Endometrium (tissue), 2 donors: ENCODE data around the gene ZNF341.
"Not testable (repeated sequence)": the region's sequence is repeated elsewhere in the genome, so short reads cannot be mapped to it uniquely, and the experiment has no call there.

Source experiments
- FAIRE-seq: peaks from 2 replicates; lab custom pipeline; 2012; peaks lifted over from hg19 to GRCh38; lab: Jason Lieb, UNC
- donor health status: control.
- donor health status: control.

ZNF341 gene

GRCh38 chr20:33731693-33732165 lies at the start of gene ZNF341:
Gene ZNF341 (plus strand): TSS chr20:33731996. CDS start chr20:33732022, 26 bp downstream.
- FAIRE-seq = no peak

GRCh38 chr20:33684533-33685327 lies 47.1 kb upstream of the ZNF341 start:
- no peak for FAIRE-seq

DNA sequence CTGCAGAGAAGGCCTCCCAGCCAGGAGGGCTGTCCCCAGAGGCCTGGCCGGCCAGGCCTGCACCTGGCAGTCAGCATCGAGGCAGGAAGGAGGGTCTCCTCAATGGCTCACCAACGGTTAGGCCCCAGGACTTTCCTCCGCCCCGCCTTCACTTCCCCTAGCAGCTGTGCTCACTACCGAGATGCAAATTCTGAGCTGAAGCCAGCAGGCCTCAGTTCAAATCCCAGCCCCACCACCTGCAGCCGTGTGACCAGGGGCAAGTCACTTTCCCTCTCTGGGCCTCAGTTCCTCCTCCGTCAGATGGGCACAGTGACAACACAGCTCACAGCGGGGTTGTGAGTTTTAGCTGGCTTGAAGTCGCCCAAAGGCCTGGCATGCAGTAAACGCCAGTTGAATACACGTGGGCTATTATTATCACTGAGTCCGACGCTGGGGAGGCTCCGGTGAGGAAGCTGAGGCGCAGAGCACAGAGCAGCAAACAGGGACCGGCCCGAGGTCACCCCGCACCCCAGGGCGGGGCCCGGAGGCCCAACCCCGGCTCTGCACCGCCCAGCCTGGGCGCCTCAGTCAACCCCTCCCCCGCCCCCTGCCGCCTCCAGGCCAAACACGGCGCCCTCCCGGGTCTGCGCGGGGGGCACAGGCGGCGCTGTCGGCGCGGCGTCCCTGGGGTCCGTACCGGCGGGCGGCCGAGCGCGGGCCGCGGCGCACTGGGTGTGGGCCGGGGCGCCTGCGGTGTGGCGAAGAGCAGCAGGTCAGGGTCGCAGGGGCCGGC lies 46.3 kb upstream of the ZNF341 start:
- no peak for FAIRE-seq

- FAIRE-seq = no peak
Measured at GRCh38 chr20:33686100-33686983, 45.5 kb upstream of the ZNF341 start, which contains the start of gene E2F1. Gene E2F1 (minus strand): TSS chr20:33686385. CDS start chr20:33686264, 121 bp downstream.

GRCh38 chr20:33686984-33687366 lies 44.8 kb upstream of the ZNF341 start:
- FAIRE-seq = no peak

- FAIRE-seq = no peak
Measured at GRCh38 chr20:33687370-33687915, 44.4 kb upstream of the ZNF341 start.

DNA sequence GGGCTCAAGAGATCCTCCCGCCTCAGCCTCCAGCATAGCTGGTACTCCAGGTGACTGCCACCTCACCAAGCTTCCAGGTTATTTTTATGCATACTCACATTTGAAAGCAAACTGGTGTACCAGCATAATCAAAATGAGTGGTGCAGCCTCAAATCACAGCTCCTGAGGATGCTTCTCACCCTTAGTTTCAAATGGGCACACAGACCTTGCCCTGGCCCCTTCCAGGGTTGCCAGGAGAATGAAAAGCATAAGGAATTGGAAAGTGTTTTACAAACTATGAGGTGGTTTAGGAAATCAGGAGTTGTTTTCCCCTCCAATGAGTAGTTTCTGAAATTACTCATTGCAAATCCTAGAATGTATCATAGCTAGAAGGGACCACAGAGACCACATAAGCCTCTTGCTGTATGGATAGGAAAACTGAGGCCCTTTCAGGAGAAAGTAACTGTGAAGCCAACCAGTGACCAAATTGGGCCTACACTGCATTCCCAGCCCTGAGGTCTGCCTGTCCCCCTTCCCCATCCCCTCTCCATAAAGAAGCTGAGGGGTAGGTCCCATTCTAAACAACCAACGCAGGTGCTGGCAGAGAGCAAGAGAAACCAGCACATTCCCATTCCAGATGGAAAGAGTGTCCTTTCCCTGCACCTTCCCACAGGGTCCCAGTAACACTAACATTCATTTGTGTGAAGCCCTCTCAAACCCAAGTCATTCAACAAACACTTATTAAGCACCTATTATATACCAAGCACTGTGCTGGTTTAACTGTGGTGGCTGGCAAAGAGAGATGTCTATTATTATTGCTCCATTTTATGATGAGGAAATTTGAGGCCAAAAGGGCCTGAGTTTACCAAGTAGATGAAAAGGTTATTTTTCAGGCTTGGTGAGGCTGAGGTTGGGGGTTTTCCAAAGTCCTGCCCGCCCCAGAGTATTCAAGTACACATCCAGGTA lies 43.5 kb upstream of the ZNF341 start:
- FAIRE-seq = no peak

DNA sequence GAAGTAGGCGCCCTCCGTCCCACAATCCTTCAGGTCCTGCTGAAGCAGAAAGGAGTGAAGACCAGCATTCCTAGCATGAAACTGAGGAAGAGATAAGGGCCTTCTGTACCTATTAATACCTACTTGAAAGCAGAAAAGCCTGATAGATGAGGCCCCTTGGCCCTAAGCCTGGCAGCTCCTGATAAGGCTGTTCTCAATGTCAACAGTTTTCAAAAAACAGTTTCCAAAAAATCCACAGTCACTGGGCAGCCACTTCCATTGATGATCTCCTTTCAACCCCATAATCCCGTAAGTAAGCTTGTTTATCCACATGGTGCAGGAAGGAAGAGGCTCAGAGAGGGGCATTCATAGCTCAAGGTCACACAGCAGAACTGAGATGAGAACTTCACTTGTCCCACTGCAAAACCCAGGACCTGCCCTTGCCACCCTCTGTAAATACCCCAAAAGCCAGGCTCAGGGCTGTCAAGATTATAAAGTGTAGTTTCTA lies 42.8 kb upstream of the ZNF341 start:
- FAIRE-seq = no peak

DNA sequence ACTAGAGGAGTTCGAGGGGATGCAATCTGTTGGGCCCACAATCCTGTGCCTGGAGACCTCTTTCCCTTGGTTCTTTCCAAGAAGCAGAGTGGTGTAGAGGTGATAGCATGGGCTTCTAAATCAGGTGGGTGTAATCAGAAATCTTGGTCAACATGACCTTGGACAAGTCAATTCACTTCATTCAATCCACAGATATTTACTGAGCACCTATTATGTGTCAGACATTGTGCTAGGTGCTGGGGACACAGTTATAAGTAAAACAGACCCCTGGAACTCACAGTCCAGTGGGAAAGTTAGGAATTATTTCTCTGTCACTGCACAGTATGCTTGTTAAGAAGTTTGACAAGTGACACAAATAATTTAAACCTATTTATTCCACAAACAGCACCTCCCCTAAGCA lies 42.3 kb upstream of the ZNF341 start:
- no peak for FAIRE-seq

DNA sequence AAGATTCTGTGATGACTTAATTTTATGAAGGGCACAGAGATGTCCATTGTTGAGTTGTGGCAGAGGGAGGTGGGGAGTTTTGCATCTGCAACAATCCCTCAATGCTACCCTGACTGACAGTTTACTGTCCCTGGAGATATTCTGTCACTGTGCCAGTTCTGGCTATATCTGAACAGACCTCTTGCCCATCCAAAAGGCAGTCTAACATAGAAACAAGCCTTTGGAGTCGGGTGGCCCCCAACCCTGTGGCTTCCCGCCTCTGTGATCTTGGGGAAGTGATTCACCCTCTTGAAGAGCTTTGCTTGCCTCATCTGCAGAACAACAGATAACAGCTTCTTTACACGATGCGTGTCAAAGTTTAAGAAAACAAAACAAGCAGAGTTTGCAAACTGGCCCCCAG lies 41.8 kb upstream of the ZNF341 start:
- no peak for FAIRE-seq

GRCh38 chr20:33693289-33693688 lies 38.5 kb upstream of the ZNF341 start:
- no peak for FAIRE-seq

- FAIRE-seq = no peak
Measured at GRCh38 chr20:33693741-33694638, 37.8 kb upstream of the ZNF341 start.

DNA sequence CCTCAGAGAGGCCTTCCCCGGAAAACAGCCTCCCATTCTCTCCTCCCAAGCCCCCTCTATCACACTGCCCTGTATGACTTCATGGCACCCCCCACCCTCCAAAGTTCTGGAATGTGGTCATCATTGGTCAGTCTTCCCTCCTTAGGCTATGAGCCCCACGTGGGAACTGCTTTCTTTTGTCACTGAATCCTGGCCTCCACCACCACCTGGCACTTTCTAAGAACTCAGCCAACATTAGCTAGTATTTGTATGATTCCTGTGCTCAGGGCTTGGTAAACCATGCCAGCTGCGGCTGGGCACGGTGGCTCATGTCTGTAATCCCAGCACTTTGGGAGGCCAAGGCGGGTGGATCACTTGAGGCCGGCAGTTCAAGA lies 37.2 kb upstream of the ZNF341 start:
- no peak for FAIRE-seq

DNA sequence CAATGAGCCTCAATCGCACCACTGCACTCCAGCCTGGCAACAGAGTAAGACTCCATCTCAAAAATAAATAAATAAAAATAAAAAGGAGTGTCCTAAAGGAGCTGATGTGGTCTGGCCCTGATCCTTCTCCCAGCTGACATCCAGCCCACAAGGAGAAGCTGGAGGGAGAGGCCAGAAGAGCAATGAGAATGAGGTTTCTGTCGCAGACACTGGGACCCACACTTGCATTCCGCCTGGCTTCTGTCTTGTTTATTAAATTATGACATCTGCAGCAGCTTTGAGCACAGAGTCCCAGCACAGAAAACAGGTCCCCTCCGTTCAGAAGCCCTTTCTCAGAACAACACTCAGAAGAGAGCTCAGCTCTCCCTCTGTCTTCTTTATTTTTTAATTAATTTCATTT lies 35.3 kb upstream of the ZNF341 start:
- no peak for FAIRE-seq

DNA sequence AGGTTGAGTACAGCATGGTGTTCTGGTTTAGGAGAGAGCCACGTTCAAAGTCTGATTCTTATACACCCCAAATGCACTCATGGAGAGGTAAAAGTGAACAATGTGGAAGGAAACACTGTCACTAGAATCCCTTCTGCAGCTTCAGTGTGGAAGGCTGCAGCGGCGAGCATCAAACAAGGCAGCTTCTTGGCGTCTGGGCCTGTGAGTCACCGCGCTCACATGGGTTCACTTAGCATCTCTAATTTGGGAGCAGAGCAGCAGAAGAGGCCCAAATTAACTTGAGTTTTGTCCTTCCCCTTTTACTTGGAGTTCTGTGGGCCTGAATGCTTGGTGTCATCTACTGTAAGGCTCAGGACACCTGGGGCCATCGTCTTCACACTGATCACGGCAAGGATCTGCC lies 34.7 kb upstream of the ZNF341 start:
- no peak for FAIRE-seq

DNA sequence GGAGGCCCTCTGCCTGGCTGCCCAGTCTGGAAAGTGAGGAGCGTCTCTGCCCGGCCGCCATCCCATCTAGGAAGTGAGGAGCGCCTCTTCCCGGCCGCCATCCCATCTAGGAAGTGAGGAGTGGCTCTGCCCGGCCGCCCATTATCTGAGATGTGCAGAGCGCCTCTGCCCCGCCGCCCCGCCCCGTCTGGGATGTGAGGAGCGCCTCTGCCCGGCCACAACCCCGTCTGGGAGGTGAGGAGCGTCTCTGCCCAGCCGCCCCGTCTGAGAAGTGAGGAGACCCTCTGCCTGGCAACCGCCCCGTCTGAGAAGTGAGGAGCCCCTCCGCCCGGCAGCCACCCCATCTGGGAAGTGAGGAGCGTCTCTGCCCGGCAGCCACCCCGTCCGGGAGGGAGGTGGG lies 32.8 kb upstream of the ZNF341 start:
- not testable (repeated sequence) for FAIRE-seq

DNA sequence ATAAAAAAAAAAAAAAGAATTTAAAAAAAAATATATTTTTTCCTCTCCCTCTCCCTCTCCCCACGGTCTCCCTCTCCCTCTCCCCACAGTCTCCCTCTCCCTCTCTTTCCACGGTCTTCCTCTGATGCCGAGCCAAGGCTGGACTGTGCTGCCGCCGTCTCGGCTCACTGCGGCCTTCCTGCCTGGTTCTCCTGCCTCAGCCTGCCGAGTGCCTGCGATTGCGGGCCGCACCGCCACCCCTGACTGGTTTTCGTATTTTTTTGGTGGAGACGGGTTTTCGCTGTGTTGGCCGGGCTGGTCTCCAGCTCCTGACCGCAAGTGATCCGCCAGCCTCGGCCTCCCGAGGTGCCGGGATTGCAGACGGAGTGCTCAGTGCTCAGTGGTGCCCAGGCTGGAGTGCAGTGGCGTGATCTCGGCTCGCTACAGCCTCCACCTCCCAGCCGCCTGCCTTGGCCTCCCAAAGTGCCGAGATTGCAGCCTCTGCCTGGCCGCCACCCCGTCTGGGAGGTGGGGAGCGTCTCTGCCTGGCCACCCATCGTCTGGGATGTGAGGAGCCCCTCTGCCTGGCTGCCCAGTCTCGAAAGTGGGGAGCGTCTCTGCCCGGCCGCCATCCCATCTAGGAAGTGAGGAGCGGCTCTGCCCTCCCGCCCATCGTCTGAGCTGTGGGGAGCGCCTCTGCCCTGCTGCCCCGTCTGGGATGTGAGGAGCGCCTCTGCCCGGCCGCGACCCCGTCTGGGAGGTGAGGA lies 30.9 kb upstream of the ZNF341 start:
- not testable (repeated sequence) for FAIRE-seq

- no peak for FAIRE-seq
Measured at GRCh38 chr20:33701629-33702450, 30.0 kb upstream of the ZNF341 start.
